H9 (cell line): Measurements from ENCODE around the gene LRRC7. TPM values are rescaled to one million over a fixed set of nuclear protein-coding genes. Genes with fewer than 3 reads are reported as not detected.

Experiments
- DNase-seq: peaks from one replicate; pipeline ENCODE4 v3.0.0-alpha.2; 2017
- H2AFZ ChIP-seq: one replicate; pipeline ENCODE4 v1.6.1; 2013; ENCODE audit warnings: mild to moderate bottlenecking, low read length, control low read depth, moderate library complexity
- H2AK5ac ChIP-seq: 2 replicates; pipeline ENCODE4 v1.6.1; 2013; ENCODE audit warnings: low read length, control low read depth, mixed read lengths; ENCODE audit not compliant: insufficient read length
- H2BK120ac ChIP-seq: one replicate; pipeline ENCODE4 v1.6.1; 2013; ENCODE audit warnings: low read depth, mild to moderate bottlenecking, low read length, control low read depth, inconsistent platforms; ENCODE audit not compliant: poor library complexity, severe bottlenecking
- H2BK12ac ChIP-seq: 2 replicates; pipeline ENCODE4 v1.6.1; 2013; ENCODE audit warnings: low read length, control low read depth, mixed read lengths, low read depth; ENCODE audit not compliant: insufficient read length
- H2BK15ac ChIP-seq: 2 replicates; pipeline ENCODE4 v1.6.1; 2013; ENCODE audit warnings: low read depth, low read length, control low read depth
- H2BK20ac ChIP-seq: one replicate; pipeline ENCODE4 v1.6.1; 2013; ENCODE audit warnings: low read depth, mild to moderate bottlenecking, low read length, control low read depth, inconsistent platforms; ENCODE audit not compliant: poor library complexity, severe bottlenecking
- H2BK5ac ChIP-seq: 2 replicates; pipeline ENCODE4 v1.6.1; 2013; ENCODE audit warnings: low read length, control low read depth, mixed read lengths; ENCODE audit not compliant: insufficient read length
- H3K14ac ChIP-seq: 2 replicates; pipeline ENCODE4 v1.6.1; 2013; ENCODE audit warnings: low read length, control low read depth; ENCODE audit not compliant: insufficient read depth
- H3K18ac ChIP-seq: 2 replicates; pipeline ENCODE4 v1.6.1; 2013; ENCODE audit warnings: low read depth, mild to moderate bottlenecking, mixed read lengths, low read length, control low read depth; ENCODE audit not compliant: insufficient read length
- H3K23ac ChIP-seq: 2 replicates; pipeline ENCODE4 v1.6.1; 2013; ENCODE audit warnings: low read length, control low read depth, mixed read lengths, low read depth; ENCODE audit not compliant: insufficient read length
- H3K23me2 ChIP-seq: 2 replicates; pipeline ENCODE4 v1.6.1; 2013; ENCODE audit warnings: low read depth, mild to moderate bottlenecking, mixed read lengths, low read length, control low read depth; ENCODE audit not compliant: insufficient read length, poor library complexity, severe bottlenecking
- H3K27ac ChIP-seq: 2 replicates; pipeline ENCODE4 v1.5.1; 2013; ENCODE audit warnings: low read length, control low read depth, mixed read lengths, low read depth; ENCODE audit not compliant: insufficient read length
- H3K27me3 ChIP-seq: 2 replicates; pipeline ENCODE4 v1.6.1; 2013; ENCODE audit warnings: low read length, control low read depth, inconsistent platforms; ENCODE audit not compliant: insufficient read depth
- H3K4ac ChIP-seq: 2 replicates; pipeline ENCODE4 v1.6.1; 2013; ENCODE audit warnings: low read depth, mild to moderate bottlenecking, control low read depth, inconsistent platforms, low read length, moderate library complexity
- H3K4me1 ChIP-seq: 2 replicates; pipeline ENCODE4 v1.6.1; 2013; ENCODE audit warnings: low read length, control low read depth, inconsistent platforms; ENCODE audit not compliant: insufficient read depth
- H3K4me2 ChIP-seq: 2 replicates; pipeline ENCODE4 v1.6.1; 2013; ENCODE audit warnings: low read length, control low read depth, mixed read lengths; ENCODE audit not compliant: insufficient read length, insufficient read depth
- H3K56ac ChIP-seq: 2 replicates; pipeline ENCODE4 v1.6.1; 2013; ENCODE audit warnings: low read depth, mild to moderate bottlenecking, mixed read lengths, low read length, control low read depth; ENCODE audit not compliant: insufficient read length
- H3K79me1 ChIP-seq: 2 replicates; pipeline ENCODE4 v1.6.1; 2013; ENCODE audit warnings: low read depth, mild to moderate bottlenecking, moderate library complexity, low read length, control low read depth, inconsistent platforms; ENCODE audit not compliant: insufficient read depth, poor library complexity, severe bottlenecking
- H3K79me2 ChIP-seq: 2 replicates; pipeline ENCODE4 v1.6.1; 2013; ENCODE audit warnings: low read length, control low read depth, inconsistent platforms; ENCODE audit not compliant: insufficient read depth
- H3K9ac ChIP-seq: 2 replicates; pipeline ENCODE4 v1.6.1; 2013; ENCODE audit warnings: low read length, control low read depth, mixed read lengths; ENCODE audit not compliant: insufficient read length; ENCODE audit errors: extremely low read depth
- H3K9me3 ChIP-seq: one replicate; pipeline ENCODE4 v1.6.1; 2013; ENCODE audit warnings: low read depth, low read length, inconsistent platforms; ENCODE audit not compliant: control insufficient read depth
- H3T11ph ChIP-seq: one replicate; pipeline ENCODE4 v1.6.1; 2013; ENCODE audit warnings: mild to moderate bottlenecking, low read length, control low read depth, inconsistent platforms
- H4K20me1 ChIP-seq: one replicate; pipeline ENCODE4 v1.6.1; 2013; ENCODE audit not compliant: control insufficient read depth, insufficient read length, insufficient read depth
- H4K5ac ChIP-seq: 2 replicates; pipeline ENCODE4 v1.6.1; 2013; ENCODE audit warnings: low read depth, mild to moderate bottlenecking, mixed read lengths, low read length, control low read depth; ENCODE audit not compliant: insufficient read length
- H4K8ac ChIP-seq: replicated peaks from 2 replicates; pipeline ENCODE4 v1.6.1; 2013; ENCODE audit warnings: low read length, control low read depth, mixed read lengths, low read depth; ENCODE audit not compliant: insufficient read length
- H4K91ac ChIP-seq: 2 replicates; pipeline ENCODE4 v1.6.1; 2013; ENCODE audit warnings: low read depth, mild to moderate bottlenecking, moderate library complexity, mixed read lengths, low read length, control low read depth; ENCODE audit not compliant: insufficient read length
- H3K27ac Mint-ChIP-seq, 3 experiments: 2 replicates in 2 of 3; 3 replicates in 1 of 3; pipeline ENCODE4 v1.8.0; 2020 to 2021; ENCODE audit warnings: mixed read lengths in 3 of 3, mild to moderate bottlenecking in 1 of 3, moderate library complexity in 1 of 3
- H3K27me3 Mint-ChIP-seq: 2 replicates; pipeline ENCODE4 v1.8.0; 2021; ENCODE audit warnings: low read depth, mild to moderate bottlenecking, moderate library complexity, mixed read lengths
- H3K36me3 Mint-ChIP-seq, 3 experiments: 2 replicates in 2 of 3; 3 replicates in 1 of 3; pipeline ENCODE4 v1.8.0; 2020 to 2021; ENCODE audit warnings: low read depth in 3 of 3, mixed read lengths in 3 of 3; ENCODE audit not compliant: insufficient read depth in 1 of 3
- H3K4me1 Mint-ChIP-seq, 2 experiments: 2 replicates each; pipeline ENCODE4 v1.8.0; 2020; ENCODE audit warnings: mixed read lengths in 2 of 2
- H3K4me3 Mint-ChIP-seq, 2 experiments: 2 replicates in 1 of 2; 3 replicates in 1 of 2; pipeline ENCODE4 v1.8.0; 2020 to 2021; ENCODE audit warnings: mild to moderate bottlenecking in 2 of 2, mixed read lengths in 2 of 2, moderate library complexity in 1 of 2
- H3K9me3 Mint-ChIP-seq, 2 experiments: 2 replicates in 1 of 2; 3 replicates in 1 of 2; pipeline ENCODE4 v1.8.0; 2020; ENCODE audit warnings: mild to moderate bottlenecking in 2 of 2, mixed read lengths in 2 of 2, moderate library complexity in 1 of 2
- WGBS: extraction: QIAGEN DNeasy Blood & Tissue Kit; methylation state at CpG from one replicate; pipeline ENCODE4 v1.1.7; 2013; ENCODE audit warnings: missing lambda C conversion rate, low lambda C conversion rate, mixed read lengths; ENCODE audit not compliant: insufficient read length; ENCODE audit errors: extremely low coverage; 5-methylcytosine and 5-hydroxymethylcytosine counted together
- total RNA-seq: library from RNA; stranded (reverse); gene quantifications from 2 replicates; pipeline ENCODE4 v1.2.1, GENCODE V29; 2021
- TF ChIP-seq, protein P1 (sequence below): fragments of 200-600 bp; sonication (generic); conservative IDR thresholded peaks from 3 replicates; pipeline ENCODE4 v1.8.0; 2021; ENCODE audit warnings: antibody characterized with exemption, mild to moderate bottlenecking

Gene LRRC7
- total RNA-seq, 1 experiment from 2014 or later: not detected

DNA sequence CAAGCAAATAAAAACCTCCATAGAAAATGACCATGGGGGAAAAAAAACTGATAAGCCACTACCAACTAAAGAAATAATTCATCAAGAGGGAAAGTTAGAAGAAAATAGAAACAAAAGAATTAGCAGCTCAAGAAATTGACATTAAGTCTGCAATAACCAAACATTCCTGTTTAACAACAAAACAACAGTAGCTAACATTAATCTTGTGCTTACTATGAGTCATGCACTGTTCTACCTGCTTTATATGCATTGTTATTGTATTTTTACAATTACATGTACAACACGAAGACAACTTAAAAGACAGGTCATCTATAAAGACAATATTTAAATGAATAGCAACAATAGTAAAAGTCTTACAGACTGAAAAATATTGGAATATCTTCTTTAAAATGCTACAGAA is 34.4 kb upstream of the LRRC7 start:
- H3K79me1 ChIP-seq: no peaks in the 10 kb centered on the region

More for the DNA sequence above, 34.4 kb upstream of the LRRC7 start:
- H2AFZ ChIP-seq: no peak overlapping the region
- no peaks in the 10 kb centered on the region for H4K20me1 ChIP-seq
- no peak overlapping the region for H3K27ac ChIP-seq
- H3K9ac ChIP-seq: no peak overlapping the region
- H2BK5ac ChIP-seq: no peak overlapping the region
- H3K23me2 ChIP-seq: no peaks in the 10 kb centered on the region
- H2BK12ac ChIP-seq: no peak overlapping the region
- no peak overlapping the region for H4K91ac ChIP-seq
- no peaks in the 10 kb centered on the region for H3K27me3 Mint-ChIP-seq
- no peak overlapping the region for H2BK120ac ChIP-seq
- H2BK15ac ChIP-seq: no peak overlapping the region
- TF ChIP-seq, protein P1, sequence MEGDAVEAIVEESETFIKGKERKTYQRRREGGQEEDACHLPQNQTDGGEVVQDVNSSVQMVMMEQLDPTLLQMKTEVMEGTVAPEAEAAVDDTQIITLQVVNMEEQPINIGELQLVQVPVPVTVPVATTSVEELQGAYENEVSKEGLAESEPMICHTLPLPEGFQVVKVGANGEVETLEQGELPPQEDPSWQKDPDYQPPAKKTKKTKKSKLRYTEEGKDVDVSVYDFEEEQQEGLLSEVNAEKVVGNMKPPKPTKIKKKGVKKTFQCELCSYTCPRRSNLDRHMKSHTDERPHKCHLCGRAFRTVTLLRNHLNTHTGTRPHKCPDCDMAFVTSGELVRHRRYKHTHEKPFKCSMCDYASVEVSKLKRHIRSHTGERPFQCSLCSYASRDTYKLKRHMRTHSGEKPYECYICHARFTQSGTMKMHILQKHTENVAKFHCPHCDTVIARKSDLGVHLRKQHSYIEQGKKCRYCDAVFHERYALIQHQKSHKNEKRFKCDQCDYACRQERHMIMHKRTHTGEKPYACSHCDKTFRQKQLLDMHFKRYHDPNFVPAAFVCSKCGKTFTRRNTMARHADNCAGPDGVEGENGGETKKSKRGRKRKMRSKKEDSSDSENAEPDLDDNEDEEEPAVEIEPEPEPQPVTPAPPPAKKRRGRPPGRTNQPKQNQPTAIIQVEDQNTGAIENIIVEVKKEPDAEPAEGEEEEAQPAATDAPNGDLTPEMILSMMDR: no peak
- no peak overlapping the region for H3K56ac ChIP-seq
- WGBS: no CpG with 5 or more reads among the region's 1 CpG
- no peaks in the 10 kb centered on the region for H3K4me1 ChIP-seq
- H3K23ac ChIP-seq: no peak overlapping the region
- H3T11ph ChIP-seq: no peak overlapping the region
- H3K27ac Mint-ChIP-seq: no peak overlapping the region
- no peak overlapping the region for H2AK5ac ChIP-seq
- no peak overlapping the region for H4K5ac ChIP-seq
- H3K27me3 ChIP-seq: no peaks in the 10 kb centered on the region
- H4K8ac ChIP-seq: no peak overlapping the region
- no peak for DNase-seq
- no peaks in the 10 kb centered on the region for H3K9me3 Mint-ChIP-seq
- no peaks in the 10 kb centered on the region for H3K36me3 Mint-ChIP-seq
- no peak overlapping the region for H3K4me2 ChIP-seq
- H3K14ac ChIP-seq: no peak overlapping the region
- no peak overlapping the region for H3K18ac ChIP-seq
- H3K4me1 Mint-ChIP-seq: peaks cover 0 to 6% of the 10 kb centered on the region in 2 experiments; a peak in 2 of 4 replicates
- no peak overlapping the region for H3K4me3 Mint-ChIP-seq
- H3K79me2 ChIP-seq: no peaks in the 10 kb centered on the region
- H2BK20ac ChIP-seq: no peak overlapping the region
- no peaks in the 10 kb centered on the region for H3K9me3 ChIP-seq
- no peak overlapping the region for H3K4ac ChIP-seq
